ENCODE data around the gene DNM3. TPM values are rescaled to one million over a fixed set of nuclear protein-coding genes. Genes with fewer than 3 reads are reported as not detected.
"Not testable (repeated sequence)": the region's sequence is repeated elsewhere in the genome, so short reads cannot be mapped to it uniquely, and the experiment has no call there.

Gene DNM3
- total RNA-seq, 2 experiments from 2014 or later = 1.7 to 2.2 TPM

DNA sequence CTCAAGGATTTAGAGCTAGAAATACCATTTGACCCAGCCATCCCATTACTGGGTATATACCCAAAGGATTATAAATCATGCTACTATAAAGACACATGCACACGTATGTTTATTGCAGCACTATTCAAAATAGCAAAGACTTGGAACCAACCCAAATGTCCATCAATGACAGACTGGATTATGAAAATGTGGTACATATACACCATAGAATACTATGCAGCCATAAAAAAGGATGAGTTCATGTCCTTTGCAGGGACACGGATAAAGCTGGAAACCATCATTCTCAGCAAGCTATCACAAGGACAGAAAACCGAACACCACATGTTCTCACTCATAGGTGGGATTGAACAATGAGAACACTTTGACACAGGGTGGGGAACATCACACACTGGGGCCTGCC, 595.9 kb downstream of the DNM3 start:
- H3K9me3 Mint-ChIP-seq (ENCODE audit: low read depth); DNase-seq; H3K27me3 Mint-ChIP-seq; H3K4me3 Mint-ChIP-seq; CTCF ChIA-PET; H3K27ac Mint-ChIP-seq; ATAC-seq: not testable (repeated sequence)
- Mint-ChIP-seq H3K4me1 (peaks cover 13% of the 10 kb centered on the region), H3K36me3 (peaks cover 26% of the 10 kb centered on the region)

DNA sequence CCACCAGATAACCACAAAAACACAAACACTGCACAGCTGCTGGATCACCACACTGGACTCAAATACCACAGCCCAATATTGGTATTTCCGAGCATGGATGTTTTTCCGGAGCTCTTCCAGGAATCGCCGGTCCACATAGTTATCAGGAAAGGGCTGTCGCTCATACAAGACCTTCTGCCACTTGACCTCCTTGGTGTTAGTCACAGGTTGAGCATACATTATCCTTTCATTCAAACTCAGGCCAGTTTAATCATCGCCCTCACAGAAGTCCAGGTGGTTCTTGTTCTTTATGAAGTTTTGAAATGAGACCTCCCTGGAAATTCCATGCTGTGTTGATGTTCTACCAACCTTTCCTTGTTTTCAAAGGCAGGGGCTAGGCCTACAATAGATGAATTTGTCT, 601.1 kb downstream of the DNM3 start:
- DNase-seq (no peak), ATAC-seq (no peak)
- no peaks in the 10 kb centered on the region for H3K9me3 Mint-ChIP-seq (ENCODE audit: low read depth)
- no peaks in the 10 kb centered on the region for H3K27me3 Mint-ChIP-seq
- H3K4me3 Mint-ChIP-seq = peak overlapping the region; percentile 82
- CTCF ChIA-PET = interaction anchor here (1.1 to 3.4 kb wide), 9 partner anchors 8 to 456 kb away, joined by 3 to 18 read pairs (median 6); no protein-coding TSS in a partner anchor
- peaks cover 26% of the 10 kb centered on the region for H3K4me1 Mint-ChIP-seq
- H3K36me3 Mint-ChIP-seq = peaks cover 22% of the 10 kb centered on the region
- H3K27ac Mint-ChIP-seq = no peak overlapping the region

DNA sequence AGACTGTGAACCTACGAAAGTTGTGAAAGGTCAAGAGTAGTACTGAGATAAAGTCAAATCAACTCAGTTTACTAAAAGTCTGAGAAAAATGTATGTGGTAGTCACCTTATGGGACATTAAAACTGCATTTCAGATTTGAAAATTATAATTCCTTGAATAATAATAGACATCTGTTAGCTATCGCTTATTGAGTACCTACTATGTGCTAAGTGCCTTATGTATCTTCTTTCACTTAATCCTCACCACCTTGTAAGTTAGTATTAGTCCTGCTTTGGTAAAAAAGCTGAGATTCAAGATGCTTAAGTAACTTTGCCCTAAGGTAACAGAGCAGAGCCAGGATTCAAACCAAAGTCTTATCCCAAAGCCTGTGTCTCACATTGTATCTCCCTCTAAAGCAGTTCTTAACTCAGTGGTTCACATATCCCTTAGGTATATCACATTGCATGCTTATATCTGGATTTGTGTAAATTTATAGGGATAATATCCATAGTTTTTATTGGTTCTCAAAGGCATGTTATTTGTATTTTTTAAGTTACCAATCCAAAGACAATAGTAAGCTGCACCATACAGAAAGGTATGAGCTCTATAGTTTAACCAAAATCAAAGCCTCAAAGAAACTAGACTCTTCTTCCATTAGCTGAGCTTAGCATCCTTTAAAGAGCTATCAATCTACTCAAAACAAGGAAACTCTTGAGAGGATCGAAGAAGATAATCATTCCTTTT, 601.7 kb downstream of the DNM3 start:
- H3K4me1 Mint-ChIP-seq = peaks cover 26% of the 10 kb centered on the region
- peaks cover 22% of the 10 kb centered on the region for H3K36me3 Mint-ChIP-seq
- peak overlapping the region; percentile 82 for H3K27ac Mint-ChIP-seq
- ATAC-seq = no peak
- H3K9me3 Mint-ChIP-seq (ENCODE audit: low read depth) = no peaks in the 10 kb centered on the region
- H3K27me3 Mint-ChIP-seq = no peaks in the 10 kb centered on the region
- no peak for DNase-seq
- CTCF ChIA-PET = interaction anchor here (0.7 to 3.4 kb wide), 23 partner anchors 10 to 457 kb away, joined by 3 to 18 read pairs (median 4); no protein-coding TSS in a partner anchor
- H3K4me3 Mint-ChIP-seq = peak overlapping the region; percentile 82

DNA sequence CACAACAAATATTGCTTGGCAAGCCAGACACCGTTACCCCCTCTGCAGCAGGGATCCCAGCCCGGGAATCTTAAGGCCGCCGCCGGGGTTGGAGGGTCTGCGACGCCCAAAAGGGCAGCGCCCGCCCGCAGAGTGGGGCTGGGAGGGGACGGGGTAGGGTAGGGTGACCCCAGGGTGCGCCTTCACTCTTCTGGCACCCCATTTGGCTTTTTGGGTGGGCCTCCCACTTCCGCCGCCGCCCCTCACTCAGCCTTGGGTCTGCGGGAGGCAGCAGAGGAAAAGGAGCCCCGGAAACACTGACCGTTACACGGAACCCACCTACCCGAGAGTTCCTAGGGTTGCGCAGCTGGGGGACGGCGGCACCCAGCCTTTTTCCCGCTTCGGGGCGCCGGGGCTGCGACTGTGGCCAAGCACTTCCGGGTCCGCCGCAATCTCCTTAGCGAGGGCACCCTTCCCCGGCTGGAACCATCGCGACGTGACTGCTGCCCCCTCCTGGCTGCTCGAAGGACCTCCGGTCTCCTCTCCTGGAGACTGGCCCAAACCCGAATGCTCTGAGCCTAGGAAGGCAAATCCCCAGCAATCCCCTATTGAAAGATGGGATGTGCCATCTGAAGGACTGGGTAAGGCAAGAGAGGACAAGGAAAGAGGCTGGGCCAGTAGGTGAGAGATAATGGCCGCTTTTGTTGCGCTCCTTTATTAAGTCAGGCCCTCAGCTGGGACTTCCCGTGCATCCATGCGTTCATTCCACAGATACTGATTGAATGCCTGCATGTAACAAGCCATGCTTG, 602.6 kb downstream of the DNM3 start, which contains the start of gene PIGC:
PIGC (minus strand) TSS at position 404 of the 788 bp plus-strand sequence. CDS start 1,447 bp downstream, outside the sequence.
- Mint-ChIP-seq H3K27ac (peak within 1 kb of the TSS; percentile 82), H3K9me3 (ENCODE audit: low read depth) (no peaks in the 10 kb centered on the region), H3K4me1 (peaks cover 27% of the 10 kb centered on the region), H3K36me3 (peaks cover 15% of the 10 kb centered on the region), H3K27me3 (no peaks in the 10 kb centered on the region), H3K4me3 (peak within 1 kb of the TSS; percentile 82)
- CTCF ChIA-PET = interaction anchor here (0.7 to 3.4 kb wide), 26 partner anchors 9 to 458 kb away, joined by 3 to 18 read pairs (median 4); no protein-coding TSS in a partner anchor
- peak; percentile 100 for ATAC-seq
- peak; percentile 95 for DNase-seq

DNA sequence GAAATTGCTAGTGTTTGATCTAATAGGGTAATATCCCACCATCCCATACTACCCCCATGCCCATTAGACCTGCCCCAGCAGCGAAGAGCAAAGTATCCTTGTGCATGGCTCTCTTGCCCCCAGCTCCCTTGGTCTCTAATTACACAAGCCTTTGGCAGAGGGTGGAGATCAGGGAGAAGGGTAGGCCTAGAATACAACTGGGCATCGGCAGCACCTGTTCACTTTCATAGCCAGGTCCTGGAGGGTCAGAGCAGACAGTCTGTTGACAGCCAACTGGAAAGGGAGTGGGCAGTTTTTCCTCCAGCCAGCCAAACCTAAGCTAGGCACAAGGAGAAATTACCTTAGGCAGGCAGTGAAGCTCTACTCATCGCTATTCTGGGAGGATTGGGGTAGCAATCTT, 605.2 kb downstream of the DNM3 start:
- Mint-ChIP-seq H3K27ac (no peak overlapping the region), H3K36me3 (peaks cover 11% of the 10 kb centered on the region), H3K9me3 (ENCODE audit: low read depth) (no peaks in the 10 kb centered on the region), H3K27me3 (no peaks in the 10 kb centered on the region), H3K4me3 (no peak overlapping the region), H3K4me1 (peaks cover 45% of the 10 kb centered on the region)
- ATAC-seq (no peak), DNase-seq (no peak)
- CTCF ChIA-PET = interaction anchor here (0.9 to 1.2 kb wide), 2 partner anchors 298 to 444 kb away, joined by 3 to 4 read pairs; no protein-coding TSS in a partner anchor

DNA sequence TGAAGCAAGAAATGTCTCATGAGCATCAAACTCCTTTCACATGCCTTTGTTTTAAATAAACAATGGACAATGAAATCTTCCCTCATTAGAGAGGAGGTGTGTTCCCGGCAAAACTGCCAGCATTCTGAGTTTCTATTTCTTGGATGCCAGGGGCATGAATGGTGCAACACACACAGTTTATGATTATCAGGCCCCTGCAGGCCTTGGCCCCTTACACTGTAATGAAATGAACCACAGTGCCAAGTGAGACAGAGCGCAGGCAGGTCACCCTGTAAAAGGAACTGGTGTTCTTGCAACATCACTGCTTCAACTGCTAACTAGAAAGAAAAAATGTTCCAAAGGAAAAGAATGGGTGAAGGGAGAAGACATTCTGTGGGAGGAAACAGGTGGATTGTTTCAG, 606.3 kb downstream of the DNM3 start:
- Mint-ChIP-seq H3K9me3 (ENCODE audit: low read depth) (no peaks in the 10 kb centered on the region), H3K4me1 (peaks cover 34% of the 10 kb centered on the region), H3K27me3 (no peaks in the 10 kb centered on the region), H3K36me3 (peaks cover under 1% of the 10 kb centered on the region), H3K4me3 (no peak overlapping the region), H3K27ac (no peak overlapping the region)
- ATAC-seq = no peak
- CTCF ChIA-PET = no interaction called here
- no peak for DNase-seq

DNA sequence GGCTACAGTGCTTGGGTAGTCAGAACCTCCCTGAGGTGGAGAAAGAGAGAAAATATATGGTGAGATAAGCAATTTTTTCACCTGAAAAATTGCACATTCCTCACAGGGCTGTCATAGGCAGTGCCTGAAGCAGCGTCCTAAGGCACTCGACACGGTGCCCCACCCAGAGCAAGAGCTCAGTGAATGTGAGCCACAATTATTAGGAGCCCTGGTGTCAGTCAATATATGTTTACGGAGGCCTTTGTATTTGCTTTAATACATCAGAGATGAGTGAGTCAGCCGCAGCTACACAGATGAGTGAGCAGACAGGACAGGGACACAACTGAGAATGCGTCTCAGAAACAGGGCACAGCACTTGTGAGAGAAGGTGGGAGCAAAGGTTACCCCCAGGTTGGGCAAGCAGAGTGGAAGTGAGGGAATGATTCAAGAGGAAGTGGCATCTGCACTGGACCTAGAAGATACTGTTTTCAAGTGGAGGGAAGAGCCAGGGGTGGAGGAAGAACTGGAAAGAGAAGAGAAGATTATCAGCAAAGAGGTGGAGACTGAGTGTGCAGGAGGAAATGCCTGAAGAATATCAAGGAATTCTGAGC, 607.8 kb downstream of the DNM3 start:
- Mint-ChIP-seq H3K4me1 (peaks cover 32% of the 10 kb centered on the region), H3K4me3 (no peak overlapping the region), H3K27me3 (no peaks in the 10 kb centered on the region), H3K27ac (peak overlapping the region; percentile 51), H3K9me3 (ENCODE audit: low read depth) (no peaks in the 10 kb centered on the region), H3K36me3 (no peaks in the 10 kb centered on the region)
- ATAC-seq (peak; percentile 43), DNase-seq (peak; percentile 57)
- CTCF ChIA-PET = interaction anchor here (1.1 to 1.5 kb wide), 2 partner anchors 19 to 279 kb away, joined by 4 to 5 read pairs; no protein-coding TSS in a partner anchor

DNA sequence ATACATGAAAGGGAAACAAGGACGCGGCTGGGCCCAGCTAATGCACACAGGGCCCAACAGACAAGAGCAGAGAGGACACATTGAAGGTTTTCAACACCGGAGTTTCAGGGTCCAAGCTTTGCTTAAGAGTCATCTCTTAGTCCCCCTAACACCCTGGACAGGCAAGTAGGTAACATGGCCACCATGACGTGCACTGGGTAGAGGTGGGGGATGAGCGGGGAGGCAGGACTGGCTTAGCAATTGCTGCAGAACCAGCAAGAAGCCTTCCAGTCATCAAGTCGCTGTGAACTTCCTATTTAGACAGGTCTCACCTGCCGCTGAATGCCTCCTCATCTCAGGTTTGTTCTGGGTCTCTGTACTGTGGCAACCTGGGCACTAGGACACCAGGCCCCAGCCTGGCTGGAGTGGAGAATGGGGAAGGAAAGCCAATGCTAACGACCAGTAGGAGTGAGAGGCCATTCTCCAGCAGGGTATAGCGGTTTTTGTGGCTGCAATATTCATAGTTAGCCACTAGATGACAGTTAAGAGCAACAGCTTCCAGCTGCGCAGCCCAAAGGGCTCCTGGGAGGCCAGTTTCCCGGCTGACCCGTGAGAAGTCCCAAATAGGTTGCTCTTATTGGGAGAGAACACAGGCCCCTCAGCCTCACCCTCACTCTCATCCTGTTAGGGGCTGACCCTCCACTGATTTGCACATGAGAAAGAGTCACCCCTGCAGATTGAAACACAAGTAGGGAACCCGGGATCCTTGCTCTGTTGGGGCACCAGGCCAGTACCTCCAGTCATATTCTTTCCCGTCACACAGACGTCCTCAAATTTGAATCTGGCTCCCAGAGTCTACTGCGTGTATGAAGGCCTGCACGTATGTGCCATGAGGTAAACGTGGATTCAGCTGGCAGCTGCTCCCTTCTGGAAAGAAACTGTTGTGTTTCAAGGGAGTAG, 608.6 kb downstream of the DNM3 start:
- Mint-ChIP-seq H3K4me1 (peaks cover 29% of the 10 kb centered on the region), H3K9me3 (ENCODE audit: low read depth) (no peaks in the 10 kb centered on the region), H3K4me3 (no peak overlapping the region), H3K36me3 (no peaks in the 10 kb centered on the region), H3K27me3 (no peaks in the 10 kb centered on the region), H3K27ac (peak overlapping the region; percentile 51)
- DNase-seq (peak; percentile 60), ATAC-seq (peak; percentile 82)
- CTCF ChIA-PET = interaction anchor here (0.6 to 1.9 kb wide), 11 partner anchors 8 to 279 kb away, joined by 3 to 6 read pairs (median 4); no protein-coding TSS in a partner anchor

DNA sequence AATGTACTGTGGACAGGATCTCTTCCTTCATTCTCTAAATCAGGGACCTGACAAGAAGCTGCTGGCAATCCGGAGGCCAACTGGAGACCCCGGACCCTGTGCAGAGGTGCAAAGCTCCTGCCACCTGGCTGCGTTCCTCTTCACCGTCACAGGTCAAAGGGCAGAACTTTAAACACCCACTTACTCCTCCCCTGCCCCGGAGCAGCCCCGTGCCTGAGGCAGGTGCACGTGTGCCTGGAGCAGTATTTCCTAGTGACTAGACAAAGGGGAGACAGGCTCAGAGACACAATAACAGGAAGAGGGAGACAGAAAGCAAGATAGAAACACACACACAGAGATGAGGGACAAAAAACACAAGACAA, 609.2 kb downstream of the DNM3 start:
- Mint-ChIP-seq H3K27ac (peak overlapping the region; percentile 41), H3K9me3 (ENCODE audit: low read depth) (no peaks in the 10 kb centered on the region), H3K4me3 (no peak overlapping the region), H3K36me3 (no peaks in the 10 kb centered on the region), H3K4me1 (peaks cover 29% of the 10 kb centered on the region), H3K27me3 (no peaks in the 10 kb centered on the region)
- no peak for DNase-seq
- CTCF ChIA-PET = interaction anchor here (0.8 to 1.9 kb wide), 10 partner anchors 9 to 277 kb away, joined by 3 to 6 read pairs (median 4); no protein-coding TSS in a partner anchor
- no peak for ATAC-seq

DNA sequence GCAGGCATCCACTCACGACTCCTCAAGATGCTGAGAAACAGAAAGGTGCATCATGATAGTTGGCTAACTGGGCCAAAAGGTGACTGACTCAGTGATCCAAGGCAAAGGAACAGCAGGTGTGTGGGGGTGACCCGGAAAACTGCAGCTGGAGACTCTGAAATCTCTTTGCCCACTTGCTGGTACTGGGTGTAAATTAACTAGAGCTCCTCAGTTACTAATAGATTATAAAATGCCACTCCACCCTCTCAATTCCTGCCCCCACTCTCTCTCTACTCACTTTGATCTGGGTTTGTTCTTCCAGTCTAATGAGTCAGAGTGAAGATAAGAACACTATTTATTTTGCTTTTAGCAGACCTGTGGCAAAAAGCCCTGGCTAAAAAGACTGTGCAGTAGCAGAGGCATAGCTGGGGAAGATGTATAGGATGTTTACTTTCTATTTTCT, 609.7 kb downstream of the DNM3 start:
- CTCF ChIA-PET = interaction anchor here (0.7 to 1.9 kb wide), 11 partner anchors 20 to 449 kb away, joined by 3 to 6 read pairs (median 3); partner anchors contain the start of gene SUCO
- DNase-seq (no peak), ATAC-seq (peak; percentile 28)
- Mint-ChIP-seq H3K27ac (peak overlapping the region; percentile 41), H3K36me3 (no peaks in the 10 kb centered on the region), H3K4me3 (no peak overlapping the region), H3K27me3 (no peaks in the 10 kb centered on the region), H3K4me1 (peaks cover 29% of the 10 kb centered on the region), H3K9me3 (ENCODE audit: low read depth) (no peaks in the 10 kb centered on the region)

DNA sequence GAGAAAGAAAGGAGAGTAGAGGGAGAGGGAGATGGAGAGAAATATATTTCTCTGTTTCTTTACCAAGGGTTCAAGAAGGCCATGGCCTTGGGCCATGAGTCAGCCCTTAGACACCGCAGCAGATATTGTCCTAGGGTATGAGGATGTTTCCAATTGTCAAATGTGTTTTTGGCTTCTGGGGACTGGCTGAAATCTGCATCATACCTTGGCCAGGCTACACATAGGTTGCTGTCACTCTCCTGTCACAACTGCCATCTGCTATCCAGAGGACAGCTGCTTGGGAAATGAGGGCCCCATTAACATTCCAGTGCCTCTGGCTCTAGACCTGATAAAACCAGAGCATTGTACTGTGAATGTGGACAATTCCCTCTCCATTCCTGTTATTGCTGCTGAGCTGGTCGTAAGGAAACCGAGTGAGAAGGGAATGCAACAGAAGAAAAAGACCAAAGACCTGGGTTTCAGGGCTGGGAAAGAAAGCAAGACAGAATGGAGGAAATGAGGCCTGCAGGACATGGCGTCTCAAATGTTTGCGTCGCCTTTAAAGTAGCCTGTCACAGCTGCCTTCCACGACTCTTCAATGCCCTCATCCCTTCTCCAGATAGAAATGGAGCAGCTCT, 611.3 kb downstream of the DNM3 start:
- DNase-seq (no peak), ATAC-seq (no peak)
- Mint-ChIP-seq H3K27ac (no peak overlapping the region), H3K36me3 (no peaks in the 10 kb centered on the region), H3K27me3 (peaks cover 2% of the 10 kb centered on the region), H3K9me3 (ENCODE audit: low read depth) (no peaks in the 10 kb centered on the region), H3K4me3 (no peak overlapping the region), H3K4me1 (peaks cover 29% of the 10 kb centered on the region)
- CTCF ChIA-PET = interaction anchor here (0.6 to 1.9 kb wide), 3 partner anchors 8 to 275 kb away, joined by 3 to 6 read pairs (median 3); partner anchors contain the start of gene PIGC

DNA sequence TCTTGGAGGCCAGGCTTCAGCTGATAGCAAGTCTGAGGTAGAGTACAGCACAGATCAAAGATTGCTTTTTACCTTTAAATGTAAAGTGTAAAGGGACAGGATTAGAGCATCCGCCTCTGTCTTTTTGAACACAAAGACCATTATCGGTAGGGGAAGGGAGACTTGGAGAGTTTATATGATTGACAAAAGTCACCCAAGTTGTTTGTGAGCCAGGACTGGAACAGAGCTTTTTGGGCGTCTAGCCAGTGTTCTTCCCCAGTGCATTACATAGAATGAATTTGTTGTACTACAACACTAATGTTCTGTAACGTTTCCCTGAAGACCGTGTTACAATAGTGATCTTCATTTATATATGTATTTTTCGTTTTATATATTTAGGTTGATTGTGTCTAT, 611.9 kb downstream of the DNM3 start:
- H3K4me3 Mint-ChIP-seq = no peak overlapping the region
- no peaks in the 10 kb centered on the region for H3K9me3 Mint-ChIP-seq (ENCODE audit: low read depth)
- no peak overlapping the region for H3K27ac Mint-ChIP-seq
- H3K4me1 Mint-ChIP-seq = peaks cover 29% of the 10 kb centered on the region
- ATAC-seq (no peak), DNase-seq (no peak)
- peaks cover 2% of the 10 kb centered on the region for H3K27me3 Mint-ChIP-seq
- no peaks in the 10 kb centered on the region for H3K36me3 Mint-ChIP-seq
- CTCF ChIA-PET = interaction anchor here (1.0 kb wide), 1 partner anchor 9 kb away, joined by 6 read pairs; the partner anchor contains the start of gene PIGC

Measured in activated CD8-positive, alpha-beta memory T cell treated with anti-CD3 and anti-CD28 coated beads, Interleukin-2, amount 10 ng/mL, durations not matched to agents 7 days and 5 days (primary cell).